ENCODE results near the gene SMNDC1. TPM values are rescaled to one million over a fixed set of nuclear protein-coding genes. Genes with fewer than 3 reads are reported as not detected.
A peak's percentile ranks its signal among the peaks of the same experiment; 100 is the strongest.

SMNDC1 gene
- total RNA-seq, 2 donors from 2014 or later: 7.5 to 7.6 TPM

DNA sequence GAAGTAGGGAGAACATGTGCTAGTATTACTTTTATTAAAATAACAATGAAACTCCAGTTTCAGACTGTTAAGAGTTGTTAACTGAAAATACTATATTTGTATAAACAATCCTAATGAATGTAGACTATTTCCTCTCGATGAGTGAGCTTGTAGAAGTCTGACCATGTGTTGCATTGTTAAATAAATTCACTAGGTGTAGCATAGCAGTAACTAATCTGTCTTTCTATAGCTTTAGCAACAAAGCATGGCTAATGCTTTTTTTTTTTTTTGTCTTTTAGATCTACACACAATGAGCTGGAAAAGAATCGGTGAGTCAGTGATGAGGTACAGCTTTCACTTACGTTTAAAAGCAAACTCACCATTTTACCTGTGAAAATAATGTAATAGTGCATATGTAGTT is 60.2 kb downstream of the SMNDC1 start:
- Histone ChIP-seq H3K4me1 (peaks cover 22% of the 10 kb centered on the region), H3K36me3 (replicated peaks in 1 of 2; ENCODE audit: insufficient read depth in 1 of 2, low read depth in 2 of 2) (no peaks in the 10 kb centered on the region), H3K4me3 (no peak overlapping the region), H3K27me3 (no peaks in the 10 kb centered on the region), H3K9me3 (no peaks in the 10 kb centered on the region), H3K27ac (no peak overlapping the region)
- ATAC-seq (no peak), DNase-seq (no peak)
- 75 to 83% methylated on average over 3 of the region's 3 CpGs for WGBS, 2 donors
- TF ChIP-seq, protein P1, sequence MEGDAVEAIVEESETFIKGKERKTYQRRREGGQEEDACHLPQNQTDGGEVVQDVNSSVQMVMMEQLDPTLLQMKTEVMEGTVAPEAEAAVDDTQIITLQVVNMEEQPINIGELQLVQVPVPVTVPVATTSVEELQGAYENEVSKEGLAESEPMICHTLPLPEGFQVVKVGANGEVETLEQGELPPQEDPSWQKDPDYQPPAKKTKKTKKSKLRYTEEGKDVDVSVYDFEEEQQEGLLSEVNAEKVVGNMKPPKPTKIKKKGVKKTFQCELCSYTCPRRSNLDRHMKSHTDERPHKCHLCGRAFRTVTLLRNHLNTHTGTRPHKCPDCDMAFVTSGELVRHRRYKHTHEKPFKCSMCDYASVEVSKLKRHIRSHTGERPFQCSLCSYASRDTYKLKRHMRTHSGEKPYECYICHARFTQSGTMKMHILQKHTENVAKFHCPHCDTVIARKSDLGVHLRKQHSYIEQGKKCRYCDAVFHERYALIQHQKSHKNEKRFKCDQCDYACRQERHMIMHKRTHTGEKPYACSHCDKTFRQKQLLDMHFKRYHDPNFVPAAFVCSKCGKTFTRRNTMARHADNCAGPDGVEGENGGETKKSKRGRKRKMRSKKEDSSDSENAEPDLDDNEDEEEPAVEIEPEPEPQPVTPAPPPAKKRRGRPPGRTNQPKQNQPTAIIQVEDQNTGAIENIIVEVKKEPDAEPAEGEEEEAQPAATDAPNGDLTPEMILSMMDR (IDR thresholded peaks at IDR 0.05): no peak
- TF ChIP-seq POLR2A (IDR thresholded peaks at IDR 0.05): no peak
- intact Hi-C loops (cut with DNase I): no loop called here

DNA sequence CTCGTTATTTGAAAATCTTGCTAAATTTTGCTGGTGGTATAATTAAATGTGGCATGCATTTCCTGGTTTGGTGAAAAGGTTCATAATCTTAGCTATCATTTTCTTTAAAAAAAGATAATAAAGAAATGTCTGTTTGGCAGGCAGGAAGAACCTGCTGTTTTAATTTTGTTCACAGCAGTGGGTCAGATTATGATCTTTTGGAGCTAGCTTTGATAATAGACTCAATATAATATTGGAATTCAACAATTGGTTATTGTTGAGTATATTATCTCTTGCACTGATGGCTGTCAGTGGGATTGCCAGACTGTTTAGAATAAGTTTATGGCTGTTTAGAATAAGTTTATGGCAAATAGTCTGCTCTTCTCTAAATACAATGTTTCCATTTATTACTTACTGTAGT is 62.2 kb downstream of the SMNDC1 start:
- Histone ChIP-seq H3K4me3 (no peak overlapping the region), H3K27me3 (no peaks in the 10 kb centered on the region), H3K27ac (peak overlapping the region in 1 of 4 donors; percentile 9), H3K36me3 (replicated peaks in 1 of 2; ENCODE audit: insufficient read depth in 1 of 2, low read depth in 2 of 2) (no peaks in the 10 kb centered on the region), H3K9me3 (no peaks in the 10 kb centered on the region), H3K4me1 (peaks cover 25% of the 10 kb centered on the region)
- no peak for DNase-seq
- 79 to 84% methylated on average over 1 of the region's 1 CpG for WGBS, 2 donors
- ATAC-seq: no peak
- no peak for TF ChIP-seq POLR2A (IDR thresholded peaks at IDR 0.05)
- TF ChIP-seq, protein P1 (IDR thresholded peaks at IDR 0.05): no peak
- intact Hi-C loops (cut with DNase I): no loop called here

DNA sequence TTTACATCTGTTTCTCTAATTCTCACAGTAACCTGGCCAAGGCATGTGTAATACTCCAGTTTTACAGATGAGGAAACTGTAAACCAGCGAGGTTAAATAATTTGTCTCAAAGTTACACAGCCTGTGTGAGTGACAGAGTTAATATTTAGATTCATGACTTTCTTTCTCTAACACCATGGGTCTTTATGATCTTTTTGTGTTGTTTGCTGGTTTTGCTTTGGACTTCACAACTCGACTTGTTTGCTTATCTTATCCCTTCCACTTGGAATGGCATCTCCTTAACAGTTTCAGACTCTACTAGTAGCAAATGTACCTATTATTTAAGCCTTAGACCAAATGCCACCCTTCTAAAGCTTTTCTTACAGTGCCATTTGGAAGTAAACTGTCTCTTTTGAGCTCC is 62.9 kb downstream of the SMNDC1 start:
- H3K4me3 ChIP-seq: no peak overlapping the region
- intact Hi-C loops (cut with DNase I): no loop called here
- WGBS, 2 donors: 39 to 46% methylated on average over 2 of the region's 2 CpGs
- no peaks in the 10 kb centered on the region for H3K36me3 ChIP-seq (replicated peaks in 1 of 2; ENCODE audit: insufficient read depth in 1 of 2, low read depth in 2 of 2)
- H3K27me3 ChIP-seq: no peaks in the 10 kb centered on the region
- DNase-seq: no peak
- peaks cover 25% of the 10 kb centered on the region for H3K4me1 ChIP-seq
- H3K9me3 ChIP-seq: no peaks in the 10 kb centered on the region
- no peak for TF ChIP-seq POLR2A (IDR thresholded peaks at IDR 0.05)
- TF ChIP-seq, protein P1 (IDR thresholded peaks at IDR 0.05): no peak
- no peak for ATAC-seq
- H3K27ac ChIP-seq: no peak overlapping the region

DNA sequence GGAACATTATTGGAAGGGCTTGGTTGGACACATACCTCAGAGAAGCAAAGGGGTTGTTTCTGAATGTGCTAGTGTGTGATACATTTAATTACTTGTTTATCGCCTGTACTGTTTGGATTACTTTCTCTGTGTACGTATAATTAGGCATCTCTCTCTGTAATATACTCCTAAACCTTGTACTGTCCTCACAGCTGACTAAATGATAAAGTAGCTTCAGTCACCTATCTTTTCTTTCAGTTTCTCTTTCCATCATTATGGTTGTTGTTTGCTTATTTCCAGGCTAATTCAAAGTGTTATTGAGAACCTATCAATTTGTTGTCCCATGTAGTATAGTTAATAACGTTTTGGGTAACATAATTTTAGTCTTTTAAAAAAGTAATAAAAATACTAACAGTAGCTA is 63.3 kb downstream of the SMNDC1 start:
- intact Hi-C loops (cut with DNase I): no loop called here
- H3K4me1 ChIP-seq: peaks cover 23% of the 10 kb centered on the region
- no peaks in the 10 kb centered on the region for H3K27me3 ChIP-seq
- no peaks in the 10 kb centered on the region for H3K9me3 ChIP-seq
- 68 to 71% methylated on average over 3 of the region's 3 CpGs for WGBS, 2 donors
- H3K27ac ChIP-seq: no peak overlapping the region
- DNase-seq (no peak), ATAC-seq (no peak)
- no peak overlapping the region for H3K4me3 ChIP-seq
- TF ChIP-seq, protein P1 (IDR thresholded peaks at IDR 0.05): no peak
- no peak for TF ChIP-seq POLR2A (IDR thresholded peaks at IDR 0.05)
- H3K36me3 ChIP-seq (replicated peaks in 1 of 2; ENCODE audit: insufficient read depth in 1 of 2, low read depth in 2 of 2): no peaks in the 10 kb centered on the region

Other genes starting within 250 kb of the SMNDC1 start
- gene MXI1, start 97.3 kb downstream of the SMNDC1 start, total RNA-seq: 10 to 100 TPM; 14.8 to 24.1 TPM
- gene DUSP5, start 193.0 kb upstream of the SMNDC1 start, total RNA-seq: 1 to 10 TPM; 6.2 to 9.2 TPM